ENCODE data around the gene TAGLN3.
"Not testable (repeated sequence)": the region's sequence is repeated elsewhere in the genome, so short reads cannot be mapped to it uniquely, and the experiment has no call there.

The TAGLN3 gene

DNA sequence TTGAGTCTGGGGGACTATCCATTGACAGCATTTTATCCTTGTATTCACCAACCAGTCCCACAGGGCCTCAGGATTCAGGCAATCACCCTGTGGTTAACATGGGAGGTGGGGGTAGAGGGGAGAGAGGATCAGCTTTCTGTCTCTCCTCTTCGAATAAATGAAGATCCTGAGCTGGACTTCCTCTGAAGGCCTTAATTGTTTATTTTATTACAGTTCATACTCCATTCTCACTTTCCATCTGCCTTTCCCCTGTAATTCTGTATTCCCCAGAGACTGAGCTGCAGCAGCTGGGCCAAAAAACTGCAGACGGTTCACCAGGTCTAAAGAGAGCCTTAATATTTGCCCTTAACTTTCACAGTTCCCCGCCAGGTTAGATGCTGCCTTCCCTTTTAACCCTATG is 11.9 kb downstream of the TAGLN3 start:
- no peak for DNase-seq (ENCODE audit: low read depth in 2 of 2)

DNA sequence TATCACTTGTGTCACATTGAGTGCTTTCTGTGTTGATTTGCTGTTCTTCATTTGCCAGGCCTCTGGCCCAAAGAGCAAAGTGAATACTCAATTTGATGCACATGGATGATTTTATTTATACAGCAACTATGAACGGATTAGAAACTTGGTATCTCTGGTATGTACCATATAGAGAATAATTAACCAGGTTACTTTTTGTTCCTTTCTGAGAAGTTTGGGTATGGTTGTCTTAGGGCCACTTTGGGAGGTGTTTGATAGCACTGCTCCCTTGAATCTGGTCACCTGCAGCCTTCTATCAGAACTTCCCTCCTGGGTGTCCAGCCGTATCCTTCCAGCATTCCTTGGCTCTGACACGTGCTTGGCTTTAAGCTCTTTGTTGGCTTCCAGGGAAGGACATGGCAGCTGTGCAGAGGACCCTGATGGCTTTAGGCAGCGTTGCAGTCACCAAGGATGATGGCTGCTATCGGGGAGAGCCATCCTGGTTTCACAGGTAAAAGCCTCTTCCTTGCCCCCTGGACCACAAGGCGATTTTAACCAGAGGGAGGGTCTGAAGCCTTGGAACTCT is 12.7 kb downstream of the TAGLN3 start:
- DNase-seq (ENCODE audit: low read depth in 2 of 2) = no peak

DNA sequence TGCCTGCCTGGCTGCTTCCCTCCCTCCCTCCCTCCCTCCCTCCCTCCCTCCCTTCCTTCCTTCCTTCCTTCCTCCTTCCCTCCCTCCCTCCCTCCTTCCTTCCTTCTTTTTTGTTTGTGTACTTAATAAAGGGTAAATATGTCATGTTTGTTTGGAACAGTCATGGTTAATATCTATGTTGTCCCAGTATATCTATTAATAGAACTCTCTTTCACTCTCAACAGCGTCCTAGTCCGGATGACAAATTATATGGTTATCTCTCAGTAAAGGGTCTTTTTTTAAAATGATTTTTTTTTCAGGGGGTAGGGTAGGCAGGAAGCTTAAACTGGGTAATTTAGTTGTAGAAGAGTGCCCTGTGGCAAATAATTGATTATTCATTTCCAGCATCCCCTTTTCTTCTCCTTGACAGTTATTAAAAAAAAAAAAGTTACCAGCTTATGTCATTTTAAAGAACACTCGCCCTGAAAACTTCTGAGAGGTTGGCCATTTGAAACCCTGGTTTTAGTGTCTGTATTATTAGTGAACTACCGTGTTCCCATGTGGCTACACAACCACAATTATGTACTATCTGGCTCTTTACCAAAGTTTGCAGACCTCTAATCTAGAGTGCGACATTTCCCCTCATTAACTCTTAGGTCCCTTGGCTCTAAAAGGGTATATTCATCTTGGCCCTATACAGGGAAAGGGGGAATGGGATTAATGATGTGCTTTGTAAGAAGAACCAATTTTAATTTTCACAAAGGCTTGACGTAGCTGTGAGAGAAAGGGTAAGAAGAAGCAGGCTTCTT is 13.7 kb downstream of the TAGLN3 start:
- DNase-seq (ENCODE audit: low read depth in 2 of 2) = no peak

DNA sequence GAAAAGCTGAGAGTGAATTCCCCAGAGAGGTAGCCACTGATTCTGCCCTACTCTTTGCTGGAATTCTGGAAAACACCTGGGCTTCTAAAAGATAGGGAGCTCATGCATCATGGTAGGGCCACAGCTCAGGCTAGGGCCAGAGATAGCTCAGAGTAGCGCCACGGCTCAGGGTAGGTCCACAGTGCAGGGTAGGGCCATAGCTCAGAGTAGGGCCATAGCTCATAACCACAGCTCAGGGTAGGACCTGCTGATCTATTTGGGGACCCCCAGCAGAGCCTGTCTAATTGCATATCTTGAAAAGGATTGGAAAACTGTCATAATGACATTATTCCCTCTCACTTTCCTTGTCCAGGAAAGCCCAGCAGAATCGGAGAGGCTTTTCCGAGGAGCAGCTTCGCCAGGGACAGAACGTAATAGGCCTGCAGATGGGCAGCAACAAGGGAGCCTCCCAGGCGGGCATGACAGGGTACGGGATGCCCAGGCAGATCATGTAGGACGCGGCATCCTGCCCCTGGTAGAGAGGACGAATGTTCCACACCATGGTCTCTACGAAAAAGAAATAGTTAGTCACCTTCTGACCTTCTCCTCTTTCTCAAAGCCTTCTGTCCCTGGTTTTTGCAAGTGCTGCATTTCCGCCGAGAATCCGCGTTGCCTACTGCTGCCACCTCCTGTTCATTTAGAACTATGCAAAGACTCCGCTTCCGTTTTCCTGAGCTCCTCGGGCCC is 14.5 kb downstream of the TAGLN3 start:
- DNase-seq (ENCODE audit: low read depth in 2 of 2) = peak; percentile 50 to 51

DNA sequence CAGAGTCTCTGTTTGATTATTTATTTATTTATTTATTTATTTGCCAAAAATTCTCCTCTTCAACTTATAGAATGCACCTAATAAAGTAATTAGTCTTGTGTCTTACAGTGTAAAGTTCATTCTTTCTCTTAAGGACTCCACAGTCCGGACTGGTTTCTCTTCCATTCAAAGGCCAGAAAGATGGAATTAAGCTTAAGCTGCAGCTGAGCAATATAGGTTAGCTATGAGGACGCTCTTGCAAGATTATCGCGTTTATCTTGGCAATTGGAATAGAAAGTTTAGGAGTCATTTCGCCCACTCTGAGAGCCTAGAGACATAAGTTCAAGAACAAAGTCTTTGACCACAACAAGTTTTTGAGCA is 15.0 kb downstream of the TAGLN3 start:
- DNase-seq (ENCODE audit: low read depth in 2 of 2) = no peak

DNA sequence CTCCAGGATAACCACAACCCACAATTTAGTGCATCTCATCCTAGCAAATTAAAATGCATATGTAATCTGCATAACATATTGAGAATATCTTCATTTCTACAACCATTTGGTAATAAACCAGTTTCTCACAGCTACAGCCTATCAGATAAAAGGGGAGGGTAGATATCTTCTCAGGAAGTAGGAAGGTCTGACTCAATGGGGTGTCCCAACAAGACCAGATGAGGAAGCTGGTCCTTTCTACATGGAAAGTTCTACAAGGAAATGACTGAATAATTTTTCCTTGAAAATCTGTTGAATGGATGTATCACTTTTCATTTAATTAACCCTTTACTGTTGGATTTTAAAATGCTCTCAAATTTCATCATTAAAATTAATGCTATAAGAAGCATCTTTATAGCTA is 18.4 kb downstream of the TAGLN3 start:
- DNase-seq (ENCODE audit: low read depth in 2 of 2) = no peak

DNA sequence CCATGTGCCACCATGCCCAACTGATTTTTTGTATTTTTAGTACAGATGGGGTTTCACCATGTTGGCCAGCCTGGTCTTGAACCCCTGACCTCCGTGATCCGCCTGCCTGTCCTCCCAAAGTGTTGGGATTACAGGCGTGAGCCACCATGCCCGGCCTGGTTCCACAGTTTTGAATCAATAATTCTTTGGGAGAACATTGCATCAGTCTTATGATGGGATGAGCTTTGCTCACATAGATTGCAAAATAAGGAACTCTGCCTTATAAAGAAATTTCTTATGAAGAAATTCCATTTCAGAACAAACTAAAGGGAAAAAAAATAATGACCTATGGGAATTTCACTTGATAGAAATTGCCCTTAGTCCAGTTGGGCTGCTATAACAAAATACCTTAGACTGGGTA is 20.0 kb downstream of the TAGLN3 start:
- no peak for DNase-seq (ENCODE audit: low read depth in 2 of 2)

DNA sequence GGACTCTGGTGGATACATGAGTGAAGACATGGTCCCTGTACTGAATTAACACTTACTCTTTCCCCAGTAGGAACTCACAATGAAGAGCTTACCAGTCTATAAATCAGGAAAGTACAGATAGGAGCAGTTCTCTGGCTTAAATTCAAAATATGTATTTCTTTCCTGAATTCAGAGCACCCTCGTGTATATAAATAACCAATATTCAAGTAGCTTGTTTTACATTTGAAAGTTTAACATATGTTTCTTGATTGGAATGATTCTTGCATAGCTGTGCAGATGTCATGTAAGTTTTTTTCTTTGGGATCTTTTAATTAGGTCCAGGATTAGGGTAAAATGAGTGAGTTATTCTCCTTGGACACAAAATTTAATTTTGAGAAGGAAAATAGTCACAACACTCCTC is 21.0 kb downstream of the TAGLN3 start:
- DNase-seq (ENCODE audit: low read depth in 2 of 2) = no peak

DNA sequence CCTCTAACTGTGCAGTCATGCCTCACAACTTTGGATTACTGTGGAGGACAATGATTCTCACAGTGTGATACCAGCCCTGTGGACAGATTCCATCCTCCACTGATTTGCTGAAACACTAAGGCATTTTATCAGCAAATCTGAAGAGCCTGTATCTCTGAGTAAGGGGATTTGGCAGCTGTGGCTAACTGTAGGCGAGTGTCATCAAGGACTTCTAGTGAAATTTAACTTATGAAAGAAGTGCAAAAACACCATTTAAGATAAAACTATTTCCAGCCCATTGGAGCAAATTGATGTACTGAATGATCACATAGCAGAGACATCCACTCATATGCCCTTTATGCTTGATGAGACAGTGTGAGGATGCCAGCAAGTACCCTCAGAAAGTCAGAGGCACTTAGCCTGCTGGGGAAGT is 22.0 kb downstream of the TAGLN3 start:
- DNase-seq (ENCODE audit: low read depth in 2 of 2) = no peak

DNA sequence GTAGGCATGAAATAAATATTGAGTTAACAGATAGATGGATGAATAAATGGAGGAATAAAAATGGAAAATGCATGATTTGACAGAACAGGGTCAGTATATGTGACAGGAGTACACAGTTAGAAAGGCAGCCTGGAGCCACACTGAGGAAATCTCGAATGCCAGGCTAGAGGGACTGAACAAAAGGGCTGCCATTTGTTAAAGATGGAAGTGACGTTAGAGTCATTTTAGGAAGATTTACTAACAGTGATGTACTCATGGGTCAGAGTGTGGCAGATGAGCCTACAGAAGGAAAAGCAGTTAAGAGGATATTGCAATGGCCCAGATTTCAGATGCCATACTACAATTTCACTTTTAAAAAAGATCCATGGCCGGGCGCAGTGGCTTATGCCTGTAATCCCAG is 28.4 kb downstream of the TAGLN3 start:
- DNase-seq (ENCODE audit: low read depth in 2 of 2) = no peak

DNA sequence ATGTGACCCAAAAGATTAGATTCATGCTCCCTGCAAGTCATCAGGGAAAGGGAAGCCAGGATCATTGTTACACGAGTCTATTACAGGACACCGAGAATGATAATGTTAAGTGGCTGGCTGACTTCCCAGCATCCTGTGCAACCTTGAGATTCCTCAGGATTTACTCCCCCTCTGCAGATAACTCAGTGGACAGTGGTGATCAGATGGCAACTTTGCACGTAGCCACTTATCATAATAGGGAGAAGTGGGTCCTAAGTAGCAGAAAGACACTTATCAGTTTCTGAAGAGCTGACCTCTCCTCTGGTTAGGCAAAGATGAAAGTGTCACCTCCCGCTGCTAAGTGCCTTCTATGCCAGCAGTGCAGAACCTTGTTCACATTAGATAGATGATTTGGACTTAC is 29.1 kb downstream of the TAGLN3 start:
- no peak for DNase-seq (ENCODE audit: low read depth in 2 of 2)

DNA sequence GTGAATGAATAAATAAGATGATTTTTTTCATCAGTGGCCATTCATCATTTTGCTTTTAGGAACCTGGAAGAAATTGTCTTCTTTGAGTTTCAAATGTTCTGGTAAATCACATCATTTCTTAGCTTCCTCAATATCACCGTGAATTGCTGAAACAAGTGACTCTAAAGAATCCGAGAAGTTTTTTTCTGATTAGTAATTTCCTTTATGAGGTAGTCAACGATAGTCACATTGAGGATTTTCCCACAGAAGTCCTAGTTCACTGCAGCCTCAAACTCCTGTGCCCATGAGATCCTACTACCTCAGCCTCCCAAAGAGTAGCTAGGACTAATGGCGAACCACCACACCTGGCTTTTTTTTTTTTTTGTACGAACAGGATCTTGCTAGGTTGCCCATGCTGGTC is 32.2 kb downstream of the TAGLN3 start:
- no peak for DNase-seq (ENCODE audit: low read depth in 2 of 2)

DNA sequence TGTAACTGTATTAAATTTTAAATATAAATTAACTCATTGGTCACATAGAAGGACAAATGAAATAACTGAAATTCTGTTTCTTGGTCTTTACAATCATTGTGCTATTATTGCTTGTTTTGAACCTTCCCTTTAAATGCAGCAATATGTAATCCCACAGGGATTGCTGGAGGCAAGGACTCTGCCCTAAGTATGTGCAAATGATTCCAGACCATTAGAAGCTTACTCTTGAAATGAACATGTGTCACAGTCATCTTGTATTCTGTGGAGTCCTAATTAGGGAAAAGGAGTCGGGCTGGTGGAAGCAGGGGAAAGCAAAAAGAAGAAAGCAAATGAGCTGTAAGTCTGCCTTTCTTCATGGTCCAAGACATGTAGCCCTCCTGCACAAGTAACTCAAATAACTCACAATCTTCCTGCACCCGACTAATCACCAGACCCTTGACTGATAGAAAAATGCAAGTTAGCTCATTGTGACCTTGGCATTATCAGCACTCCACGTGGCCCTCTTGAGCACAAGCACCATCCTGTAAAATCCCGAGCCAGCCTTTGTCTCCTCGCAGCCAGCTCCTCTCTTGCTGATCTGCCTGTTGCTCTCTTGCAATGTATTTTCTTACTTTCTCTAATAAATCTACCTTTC is 33.5 kb downstream of the TAGLN3 start:
- no peak for DNase-seq (ENCODE audit: low read depth in 2 of 2)

DNA sequence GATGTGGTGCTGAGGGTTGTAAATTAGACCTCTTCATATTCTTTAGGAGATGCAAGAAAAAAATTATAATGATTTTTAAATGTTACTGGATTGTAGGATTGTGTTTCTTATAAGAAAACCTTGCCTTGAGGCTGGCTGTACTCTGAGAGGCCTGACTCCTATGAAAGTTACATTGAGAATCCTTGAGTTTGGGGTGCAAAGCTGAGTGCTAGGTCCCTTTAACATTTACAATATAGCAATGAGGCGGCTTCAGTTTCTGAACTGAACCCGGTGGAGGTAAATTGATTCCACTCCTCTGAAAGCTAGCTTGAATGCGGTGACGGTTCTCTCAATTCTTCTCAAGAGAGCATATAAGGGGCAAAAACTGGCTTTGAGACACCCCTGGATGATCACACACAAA is 35.7 kb downstream of the TAGLN3 start, which contains the start of gene TMPRSS7:
Gene TMPRSS7 (plus strand): TSS at position 301 of the 400 bp plus-strand sequence. CDS start 110 bp downstream, outside the sequence.
- no peak for DNase-seq (ENCODE audit: low read depth in 2 of 2)

DNA sequence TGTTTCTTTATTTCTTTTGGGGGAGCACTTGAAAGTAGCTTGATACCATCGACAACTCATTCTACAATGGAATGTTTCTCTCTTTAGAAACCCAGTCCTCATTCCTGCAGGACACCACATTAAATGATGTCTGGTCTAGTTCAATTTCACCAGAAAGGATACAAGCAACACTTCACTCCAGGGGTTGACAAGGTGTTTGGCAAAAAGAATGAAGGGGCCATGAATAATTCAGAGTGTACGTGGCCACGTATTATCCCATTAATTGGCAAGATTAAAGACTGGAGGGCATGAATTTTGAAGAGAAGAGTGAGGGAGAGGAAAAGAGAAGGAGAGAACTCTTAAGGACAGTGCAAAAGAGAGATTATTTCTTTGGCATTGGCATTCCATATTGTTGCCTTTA is 36.5 kb downstream of the TAGLN3 start:
- DNase-seq (ENCODE audit: low read depth in 2 of 2) = no peak

DNA sequence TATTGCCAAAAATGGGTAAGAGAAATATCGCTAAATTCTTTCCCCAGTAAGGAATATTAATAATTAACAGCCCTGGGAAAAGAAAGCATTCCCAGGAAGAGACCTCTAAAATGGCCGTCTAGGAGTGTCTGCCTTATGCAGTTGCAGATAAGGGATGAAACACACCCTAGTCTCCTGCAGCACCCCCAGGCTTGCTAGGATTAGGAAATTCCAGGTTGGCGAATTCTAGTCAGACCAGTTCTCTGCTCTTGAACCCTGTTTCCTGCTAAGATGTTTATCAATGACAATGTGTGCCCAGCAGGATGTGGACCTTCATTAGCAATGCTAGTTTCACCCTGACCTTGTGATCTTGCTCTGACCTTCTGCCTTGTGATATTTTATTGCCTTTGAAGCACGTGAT is 38.5 kb downstream of the TAGLN3 start:
- DNase-seq (ENCODE audit: low read depth in 2 of 2) = not testable (repeated sequence)

DNA sequence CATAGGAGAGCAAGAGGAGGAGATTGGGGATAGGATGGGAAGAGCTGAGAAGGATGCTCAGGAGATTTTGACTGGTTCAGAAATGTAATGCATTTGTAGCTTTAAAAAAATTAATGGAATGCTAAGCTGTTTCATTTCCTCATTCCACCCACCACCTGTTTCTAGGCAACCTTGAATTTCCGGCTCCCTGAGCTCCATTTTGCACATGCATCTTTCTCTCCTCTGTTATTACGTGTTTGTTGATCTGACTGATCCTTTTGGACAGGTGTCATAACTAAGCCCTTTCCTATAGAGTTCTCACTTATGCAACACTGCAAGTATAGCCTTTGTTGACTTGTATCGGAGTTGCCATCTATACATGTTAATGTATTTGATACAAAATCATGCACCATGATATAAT is 40.1 kb downstream of the TAGLN3 start:
- DNase-seq (ENCODE audit: low read depth in 2 of 2) = no peak

DNA sequence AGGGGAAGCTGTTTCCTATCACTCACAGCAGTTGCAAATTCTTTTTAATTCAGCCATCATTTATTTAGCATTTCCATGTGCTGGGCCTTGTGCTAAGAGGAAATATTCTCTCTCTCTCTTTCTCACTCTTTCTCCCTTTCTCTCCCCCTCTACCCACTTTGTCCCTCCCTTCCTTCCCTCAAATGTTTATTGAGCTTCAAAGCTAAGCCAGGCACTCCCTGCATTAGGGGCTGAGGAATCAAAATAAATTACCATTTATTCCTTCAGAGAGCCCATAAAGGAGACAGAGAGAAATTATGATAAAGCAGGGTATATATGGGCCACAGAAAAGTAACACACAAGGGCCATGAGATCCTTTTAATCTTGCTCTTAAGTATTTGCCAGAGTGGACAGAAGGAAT is 42.6 kb downstream of the TAGLN3 start:
- no peak for DNase-seq (ENCODE audit: low read depth in 2 of 2)

DNA sequence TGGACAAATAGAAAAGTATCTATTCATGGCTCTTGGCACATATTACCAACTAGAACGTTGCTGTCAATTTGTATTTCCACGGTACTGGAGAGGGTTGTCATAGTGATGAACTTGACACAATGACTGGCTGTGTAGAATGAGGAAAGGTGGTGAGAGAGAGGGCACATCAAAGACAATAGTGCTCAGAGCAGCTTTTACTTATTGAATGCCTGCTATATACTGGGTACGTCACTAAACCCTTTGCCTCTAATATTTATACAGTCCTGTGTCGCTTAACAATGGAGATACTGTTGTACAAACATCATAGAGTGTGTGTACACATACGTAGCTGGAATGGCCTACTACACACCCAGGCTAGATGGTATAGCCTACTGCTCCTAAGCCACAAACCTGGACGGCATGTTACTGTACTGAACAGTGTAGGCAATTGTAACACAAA is 44.1 kb downstream of the TAGLN3 start:
- DNase-seq (ENCODE audit: low read depth in 2 of 2) = no peak

DNA sequence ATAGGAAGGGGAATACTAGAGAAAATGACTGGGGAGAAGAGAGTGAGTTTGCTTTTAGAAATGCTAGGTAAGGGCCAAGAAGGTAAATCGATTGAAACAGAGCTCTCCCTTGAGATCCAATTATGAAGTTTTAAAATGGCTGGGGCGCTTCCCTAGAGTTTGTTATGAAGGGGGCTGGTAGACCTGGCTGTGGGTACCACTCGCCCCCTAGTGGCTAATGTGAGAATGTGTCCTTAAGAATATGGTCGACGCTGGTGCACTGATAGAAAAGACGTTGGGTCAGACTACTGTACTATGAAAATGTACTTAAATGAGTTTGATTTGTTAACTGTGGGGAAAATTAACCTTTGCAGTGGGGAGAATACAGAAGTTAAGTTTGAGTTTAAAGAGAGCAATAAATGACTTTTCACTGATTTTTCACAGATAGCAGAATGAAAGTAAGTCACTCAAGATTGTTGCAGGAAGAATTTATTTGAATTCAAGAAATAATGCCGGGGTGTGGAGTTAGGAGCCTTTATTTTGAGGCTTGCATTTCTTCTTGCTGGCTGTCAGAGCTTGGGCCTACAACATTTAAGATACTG is 45.0 kb downstream of the TAGLN3 start:
- peak; percentile 24 to 35 for DNase-seq (ENCODE audit: low read depth in 2 of 2)

DNA sequence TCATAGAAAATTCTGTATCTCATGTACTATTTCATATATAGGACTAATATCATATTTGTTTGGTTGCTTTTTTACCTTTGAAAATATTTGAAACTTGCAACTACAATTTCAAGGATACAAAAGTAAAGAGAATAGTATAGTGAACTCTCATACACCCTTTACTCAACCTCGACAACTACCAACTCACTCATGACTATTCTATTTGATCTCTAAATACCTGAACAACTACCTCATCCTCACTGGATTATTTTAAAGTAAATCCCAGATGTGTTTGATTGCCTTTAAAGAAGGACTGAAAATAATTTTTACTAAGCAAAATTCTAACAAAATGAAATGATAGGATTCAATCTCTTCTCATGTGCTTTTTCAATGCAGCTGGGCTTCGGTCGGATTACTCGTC is 47.9 kb downstream of the TAGLN3 start:
- no peak for DNase-seq (ENCODE audit: low read depth in 2 of 2)

DNA sequence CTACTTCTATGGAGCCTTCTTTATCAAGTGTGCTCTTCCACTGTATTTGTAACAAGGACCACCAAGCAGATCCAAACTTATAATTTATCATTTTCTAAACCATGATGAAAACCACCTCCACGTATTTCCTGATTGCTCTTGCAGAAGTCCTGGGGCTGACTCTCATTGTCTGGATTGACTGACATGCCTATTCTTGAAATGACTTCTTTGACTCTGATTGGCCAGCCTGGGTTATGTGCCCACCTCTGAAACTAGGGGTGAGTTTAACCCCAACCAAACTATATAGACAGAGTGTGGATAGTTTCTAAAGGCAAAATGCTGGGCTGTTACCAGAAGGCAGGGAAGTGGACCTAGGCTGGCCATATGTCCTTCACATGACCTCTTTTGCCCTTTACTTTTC is 48.5 kb downstream of the TAGLN3 start:
- DNase-seq (ENCODE audit: low read depth in 2 of 2) = no peak

Data from stimulated activated CD8-positive, alpha-beta memory T cell treated with anti-CD3 and anti-CD28 coated beads, Interleukin-7, amount 100 ng/mL, for 4 hours (primary cell).